Tibial artery (tissue), 4 donors: ENCODE measurements around the gene EIF2D.

Source experiments
- DNase-seq, 2 donors: peaks; one replicate each; pipeline ENCODE4 v3.0.0-alpha.2; 2019
- H3K27ac ChIP-seq, 2 donors: fragments of 200-600 bp; sonication (generic) in 1 of 2; 1 replicate in 1 of 2; 2 replicates in 1 of 2; pipeline ENCODE4 v1.5.1; 2018 to 2019; ENCODE audit warnings: mild to moderate bottlenecking in 1 of 2
- H3K27me3 ChIP-seq, 2 donors: fragments of 200-600 bp; sonication (generic) in 1 of 2; one replicate each; pipeline versions ENCODE4 v1.5.1 to v1.6.0; 2016 to 2019
- H3K36me3 ChIP-seq, 3 donors: fragments of 200-600 bp; sonication (generic) in 2 of 3; one replicate each; pipeline ENCODE4 v1.5.1; 2016 to 2019; ENCODE audit warnings: mild to moderate bottlenecking in 2 of 3
- H3K4me1 ChIP-seq, 4 donors: fragments of 200-600 bp; sonication (generic) in 2 of 4; 1 replicate in 3 of 4; 2 replicates in 1 of 4; pipeline ENCODE4 v1.5.1; 2016 to 2019
- H3K4me3 ChIP-seq, 2 donors: fragments of 200-600 bp; sonication (generic) in 1 of 2; 1 replicate in 1 of 2; 2 replicates in 1 of 2; pipeline ENCODE4 v1.5.1; 2018 to 2019; ENCODE audit warnings: mild to moderate bottlenecking in 2 of 2
- H3K9me3 ChIP-seq, 3 donors: fragments of 200-600 bp; sonication (generic) in 1 of 3; one replicate each; pipeline ENCODE4 v1.5.1; 2016 to 2019
- intact Hi-C: fragments of 100-400 bp; cut with DNase I; formaldehyde crosslinking; loops from one replicate; pipeline ENCODE4 v1.15.0; 2023; ENCODE audit warnings: low total_unique reads
- TF ChIP-seq, protein P1 (sequence below), 2 experiments: fragments of 200-600 bp in 1 of 2; fragments of 450-650 bp in 1 of 2; IDR thresholded peaks; one replicate each; pipeline ENCODE4 v1.5.1; 2017 to 2019; ENCODE audit warnings: antibody characterized with exemption in 2 of 2, mild to moderate bottlenecking in 1 of 2, moderate library complexity in 1 of 2

The EIF2D gene

DNA sequence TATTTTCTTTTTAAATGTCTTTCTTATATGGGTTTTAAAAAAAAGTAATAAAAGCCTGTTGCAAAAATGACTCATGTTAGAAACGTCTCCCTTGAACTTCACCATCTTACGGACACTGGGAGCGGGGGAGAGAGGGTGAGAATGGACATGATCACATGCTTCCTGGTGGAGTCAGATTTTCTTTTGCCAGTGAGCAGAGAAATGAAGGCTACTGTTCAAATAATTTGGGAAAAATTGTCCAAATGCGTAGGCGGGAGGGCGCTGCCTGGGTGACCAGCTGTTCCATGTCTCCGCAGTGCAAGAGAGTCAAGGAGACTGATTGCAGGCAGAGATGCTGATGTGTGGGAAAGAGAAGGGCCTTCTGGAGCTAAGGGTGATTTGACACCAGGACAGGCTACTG is 23.1 kb downstream of the EIF2D start:
- no peak for DNase-seq
- Histone ChIP-seq H3K9me3 (no peaks in the 10 kb centered on the region), H3K27ac (peak overlapping the region; percentile 18 to 34), H3K36me3 (peaks cover 42 to 98% (median 74%) of the 10 kb centered on the region in 3 donors), H3K27me3 (no peaks in the 10 kb centered on the region), H3K4me3 (no peak overlapping the region), H3K4me1 (peaks cover 0 to 8% (median 2%) of the 10 kb centered on the region in 4 donors)
- TF ChIP-seq, protein P1, sequence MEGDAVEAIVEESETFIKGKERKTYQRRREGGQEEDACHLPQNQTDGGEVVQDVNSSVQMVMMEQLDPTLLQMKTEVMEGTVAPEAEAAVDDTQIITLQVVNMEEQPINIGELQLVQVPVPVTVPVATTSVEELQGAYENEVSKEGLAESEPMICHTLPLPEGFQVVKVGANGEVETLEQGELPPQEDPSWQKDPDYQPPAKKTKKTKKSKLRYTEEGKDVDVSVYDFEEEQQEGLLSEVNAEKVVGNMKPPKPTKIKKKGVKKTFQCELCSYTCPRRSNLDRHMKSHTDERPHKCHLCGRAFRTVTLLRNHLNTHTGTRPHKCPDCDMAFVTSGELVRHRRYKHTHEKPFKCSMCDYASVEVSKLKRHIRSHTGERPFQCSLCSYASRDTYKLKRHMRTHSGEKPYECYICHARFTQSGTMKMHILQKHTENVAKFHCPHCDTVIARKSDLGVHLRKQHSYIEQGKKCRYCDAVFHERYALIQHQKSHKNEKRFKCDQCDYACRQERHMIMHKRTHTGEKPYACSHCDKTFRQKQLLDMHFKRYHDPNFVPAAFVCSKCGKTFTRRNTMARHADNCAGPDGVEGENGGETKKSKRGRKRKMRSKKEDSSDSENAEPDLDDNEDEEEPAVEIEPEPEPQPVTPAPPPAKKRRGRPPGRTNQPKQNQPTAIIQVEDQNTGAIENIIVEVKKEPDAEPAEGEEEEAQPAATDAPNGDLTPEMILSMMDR (IDR thresholded peaks at IDR 0.05): no peak
- intact Hi-C loops: no loop called here

DNA sequence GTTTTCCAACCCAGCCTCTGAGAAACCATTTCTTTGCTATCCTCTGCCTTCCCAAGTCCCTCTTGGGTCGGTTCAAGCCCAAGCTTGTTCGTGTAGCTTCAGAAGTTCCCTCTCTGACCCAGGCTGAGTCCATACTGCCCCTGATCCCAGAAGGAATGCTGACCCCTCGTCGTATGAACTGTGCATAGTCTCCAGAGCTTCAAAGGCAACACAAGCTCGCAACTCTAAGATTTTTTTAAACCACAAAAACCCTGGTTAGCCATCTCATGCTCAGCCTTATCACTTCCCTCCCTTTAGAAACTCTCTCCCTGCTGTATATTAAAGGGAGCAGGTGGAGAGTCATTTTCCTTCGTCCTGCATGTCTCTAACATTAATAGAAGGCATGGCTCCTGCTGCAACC is 23.8 kb downstream of the EIF2D start:
- no peak for DNase-seq
- H3K4me1 ChIP-seq: peaks cover 0 to 8% (median 3%) of the 10 kb centered on the region in 4 donors
- H3K9me3 ChIP-seq: no peaks in the 10 kb centered on the region
- intact Hi-C loops: no loop called here
- peak overlapping the region; percentile 18 to 34 for H3K27ac ChIP-seq
- no peak overlapping the region for H3K4me3 ChIP-seq
- TF ChIP-seq, protein P1 (IDR thresholded peaks at IDR 0.05): no peak
- H3K36me3 ChIP-seq: peaks cover 35 to 93% (median 71%) of the 10 kb centered on the region in 3 donors
- H3K27me3 ChIP-seq: no peaks in the 10 kb centered on the region

DNA sequence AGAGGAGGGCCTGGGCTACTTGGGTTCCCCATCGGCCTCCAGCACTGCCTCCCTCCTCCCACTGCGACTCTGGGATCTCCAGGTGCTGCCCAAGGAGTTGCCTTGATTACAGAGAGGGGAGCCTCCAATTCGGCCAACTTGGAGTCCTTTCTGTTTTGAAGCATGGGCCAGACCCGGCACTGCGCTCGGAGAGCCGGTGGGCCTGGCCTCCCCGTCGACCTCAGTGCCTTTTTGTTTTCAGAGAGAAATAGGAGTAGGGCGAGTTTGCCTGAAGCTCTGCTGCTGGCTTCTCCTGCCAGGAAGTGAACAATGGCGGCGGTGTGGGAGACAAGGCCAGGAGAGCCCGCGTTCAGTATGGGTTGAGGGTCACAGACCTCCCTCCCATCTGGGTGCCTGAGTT is 24.4 kb downstream of the EIF2D start:
- no peak overlapping the region for H3K27ac ChIP-seq
- no peaks in the 10 kb centered on the region for H3K27me3 ChIP-seq
- TF ChIP-seq, protein P1 (IDR thresholded peaks at IDR 0.05): no peak
- H3K9me3 ChIP-seq: no peaks in the 10 kb centered on the region
- H3K4me1 ChIP-seq: peaks cover 0 to 9% (median 4%) of the 10 kb centered on the region in 4 donors
- intact Hi-C loops: no loop called here
- H3K36me3 ChIP-seq: peaks cover 35 to 88% (median 65%) of the 10 kb centered on the region in 3 donors
- H3K4me3 ChIP-seq: no peak overlapping the region
- DNase-seq: no peak

GRCh38 chr1:206586501-206587445 is 25.5 kb downstream of the EIF2D start:
- peaks cover 24 to 76% (median 54%) of the 10 kb centered on the region in 3 donors for H3K36me3 ChIP-seq
- intact Hi-C loops: no loop called here
- no peak for DNase-seq
- no peak overlapping the region for H3K4me3 ChIP-seq
- TF ChIP-seq, protein P1 (IDR thresholded peaks at IDR 0.05): no peak
- no peaks in the 10 kb centered on the region for H3K9me3 ChIP-seq
- peaks cover 0 to 9% (median 4%) of the 10 kb centered on the region in 4 donors for H3K4me1 ChIP-seq
- no peak overlapping the region for H3K27ac ChIP-seq
- H3K27me3 ChIP-seq: no peaks in the 10 kb centered on the region

DNA sequence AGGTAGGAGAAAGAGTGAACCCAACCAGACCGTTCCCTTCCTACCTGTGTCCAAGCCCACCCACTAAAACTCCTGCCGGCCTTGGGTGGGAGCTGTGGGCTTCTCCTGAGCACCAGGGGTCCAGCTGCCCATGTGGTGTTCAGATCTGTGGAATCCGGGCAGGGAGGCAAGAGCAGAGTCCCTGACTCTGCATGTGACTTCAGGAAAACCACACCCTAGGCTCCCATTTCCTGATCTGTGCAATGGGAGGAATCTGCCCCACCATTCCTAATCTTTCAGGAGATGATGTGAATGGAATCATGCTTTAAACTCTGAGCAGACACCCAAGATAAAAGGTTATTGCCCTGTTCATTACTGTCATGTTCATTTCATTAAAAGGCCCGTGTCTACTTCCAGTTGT is 27.6 kb downstream of the EIF2D start:
- no peak overlapping the region for H3K27ac ChIP-seq
- TF ChIP-seq, protein P1 (IDR thresholded peaks at IDR 0.05): no peak
- peaks cover 0 to 13% (median 5%) of the 10 kb centered on the region in 4 donors for H3K4me1 ChIP-seq
- DNase-seq: no peak
- intact Hi-C loops: loop anchor here (5.0 kb wide), 1 partner anchor 37 kb away; no protein-coding TSS in a partner anchor
- H3K27me3 ChIP-seq: no peaks in the 10 kb centered on the region
- no peak overlapping the region for H3K4me3 ChIP-seq
- peaks cover 22 to 55% (median 45%) of the 10 kb centered on the region in 3 donors for H3K36me3 ChIP-seq
- H3K9me3 ChIP-seq: no peaks in the 10 kb centered on the region
